ENCODE results near the gene TBC1D5. TPM values are rescaled to one million over a fixed set of nuclear protein-coding genes. Genes with fewer than 3 reads are reported as not detected.

Gene TBC1D5
- total and polyA plus RNA-seq, 2 experiments from 2014 or later: 31.0 to 69.9 TPM

DNA sequence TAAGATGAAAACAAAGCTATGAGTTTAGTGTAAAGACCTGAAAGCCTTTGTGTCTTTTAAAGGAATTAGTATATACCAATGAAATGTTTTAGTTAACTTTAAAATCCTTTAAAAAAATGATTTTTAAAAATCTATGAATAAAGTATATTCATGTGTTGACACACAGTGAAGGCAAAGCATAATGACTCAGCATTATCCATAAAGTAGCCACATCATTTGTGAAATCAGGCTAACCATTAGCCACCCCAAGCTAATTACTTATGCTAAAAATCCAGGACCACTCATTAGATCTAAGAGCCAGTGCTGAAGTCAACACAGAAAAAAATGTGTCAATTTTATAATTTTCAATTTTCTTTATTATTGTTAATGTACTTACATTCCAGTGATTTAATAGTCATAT is 310.2 kb downstream of the TBC1D5 start:
- H3K9ac ChIP-seq: 0 out of 2 replicates have a peak overlapping the region, but pooled peaks have one; percentile 21
- H3K4me1 ChIP-seq (ENCODE audit: insufficient read depth): peaks cover 19% of the 10 kb centered on the region
- peak overlapping the region; percentile 38 for H3K4me2 ChIP-seq (ENCODE audit: unreplicated experiment)
- peaks cover 6% of the 10 kb centered on the region; the same call in 1 of the 2 replicates for H3F3A ChIP-seq (ENCODE audit: insufficient read depth)
- H3K27me3 ChIP-seq (replicated peaks; ENCODE audit: insufficient read depth): no peaks in the 10 kb centered on the region
- H3K36me3 ChIP-seq (ENCODE audit: low read depth): no peaks in the 10 kb centered on the region
- no peaks in the 10 kb centered on the region for H4K20me1 ChIP-seq (ENCODE audit: insufficient read depth)
- no peak for TF ChIP-seq EZH2phosphoT487 (IDR thresholded peaks at IDR 0.05; ENCODE audit: insufficient read depth, low read depth)
- no peak for TF ChIP-seq EZH2 (IDR thresholded peaks at IDR 0.05; ENCODE audit: insufficient read depth, poor library complexity, severe bottlenecking)
- H3K9me3 ChIP-seq (ENCODE audit: low read depth): no peaks in the 10 kb centered on the region
- H2AFZ ChIP-seq: no peak overlapping the region
- DNase-seq: peak; percentile 57
- no peaks in the 10 kb centered on the region for H3K9me2 ChIP-seq (ENCODE audit: insufficient read depth)
- H3K79me2 ChIP-seq (ENCODE audit: insufficient read depth): no peaks in the 10 kb centered on the region
- in situ Hi-C loops (cut with MboI): loop anchor here (10.0 kb wide), 1 partner anchor 403 kb away; no protein-coding TSS in a partner anchor
- H3K4me3 ChIP-seq: no peak overlapping the region
- peak overlapping the region; percentile 56 for H3K27ac ChIP-seq

DNA sequence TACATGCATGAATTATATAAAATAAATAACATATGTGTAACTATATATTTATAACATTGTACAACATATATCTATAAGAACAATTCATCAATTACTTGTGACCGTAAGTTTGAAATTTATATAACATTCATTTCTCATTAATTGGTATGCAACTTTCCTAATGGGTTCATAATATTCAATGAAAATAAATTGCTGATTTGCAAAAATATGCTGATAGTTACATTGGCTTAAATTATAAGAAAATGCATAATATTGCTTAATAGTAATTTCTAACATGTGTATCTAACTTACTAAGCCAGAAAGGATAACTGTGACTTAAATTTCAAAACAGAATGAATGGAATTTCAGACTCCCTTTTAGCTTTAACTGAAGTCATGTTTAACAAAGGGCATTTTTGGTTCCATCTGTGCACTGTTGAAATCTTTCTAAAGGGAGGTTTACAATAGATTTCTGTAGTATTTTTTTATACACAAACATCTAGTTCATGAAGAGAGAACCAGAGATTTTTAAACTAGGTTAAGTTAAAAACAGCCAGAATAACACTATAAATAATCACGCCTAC is 310.9 kb downstream of the TBC1D5 start:
- no peaks in the 10 kb centered on the region for H3K27me3 ChIP-seq (replicated peaks; ENCODE audit: insufficient read depth)
- H3K9me2 ChIP-seq (ENCODE audit: insufficient read depth): no peaks in the 10 kb centered on the region
- H3K36me3 ChIP-seq (ENCODE audit: low read depth): no peaks in the 10 kb centered on the region
- 66 to 82% methylated on average over 2 of the region's 2 CpGs for WGBS, 2 experiments (ENCODE audit: low coverage in 1 of 2, low lambda C conversion rate in 2 of 2, missing lambda C conversion rate in 2 of 2)
- no peaks in the 10 kb centered on the region for H3K79me2 ChIP-seq (ENCODE audit: insufficient read depth)
- peak; percentile 50 for DNase-seq
- H3F3A ChIP-seq (ENCODE audit: insufficient read depth): peaks cover 6% of the 10 kb centered on the region; the same call in 1 of the 2 replicates
- H4K20me1 ChIP-seq (ENCODE audit: insufficient read depth): no peaks in the 10 kb centered on the region
- no peak overlapping the region for H3K4me3 ChIP-seq
- H2AFZ ChIP-seq: no peak overlapping the region
- H3K9me3 ChIP-seq (ENCODE audit: low read depth): no peaks in the 10 kb centered on the region
- in situ Hi-C loops (cut with MboI): loop anchor here (10.0 kb wide), 1 partner anchor 403 kb away; no protein-coding TSS in a partner anchor
- peak overlapping the region; percentile 56 for H3K27ac ChIP-seq
- no peak for TF ChIP-seq EZH2 (IDR thresholded peaks at IDR 0.05; ENCODE audit: insufficient read depth, poor library complexity, severe bottlenecking)
- TF ChIP-seq EZH2phosphoT487 (IDR thresholded peaks at IDR 0.05; ENCODE audit: insufficient read depth, low read depth): no peak
- peak overlapping the region; percentile 21; the same call in 1 of the 2 replicates for H3K9ac ChIP-seq
- peaks cover 19% of the 10 kb centered on the region for H3K4me1 ChIP-seq (ENCODE audit: insufficient read depth)
- H3K4me2 ChIP-seq (ENCODE audit: unreplicated experiment): peak overlapping the region; percentile 38

DNA sequence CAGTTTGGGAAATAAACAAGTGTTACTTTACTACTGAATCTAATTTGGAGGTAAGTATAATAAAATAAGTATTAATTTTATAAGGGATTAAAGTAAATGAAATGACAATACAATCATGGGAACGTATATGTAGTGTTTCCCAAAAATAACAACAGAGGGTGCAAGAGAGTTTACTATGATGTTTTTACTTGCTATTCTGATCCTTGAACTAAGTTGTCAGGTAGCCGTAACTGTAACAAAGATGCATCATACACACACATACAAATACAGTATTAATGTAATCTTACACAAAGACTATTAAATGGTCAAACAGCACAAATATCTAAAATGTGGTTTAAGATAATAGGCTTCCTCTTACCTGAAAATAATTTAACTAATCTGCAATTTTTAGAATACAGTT is 311.4 kb downstream of the TBC1D5 start:
- Histone ChIP-seq H3K27ac (no peak overlapping the region), H3K4me3 (no peak overlapping the region), H3K27me3 (replicated peaks; ENCODE audit: insufficient read depth) (no peaks in the 10 kb centered on the region), H4K20me1 (ENCODE audit: insufficient read depth) (no peaks in the 10 kb centered on the region), H2AFZ (no peak overlapping the region), H3K79me2 (ENCODE audit: insufficient read depth) (no peaks in the 10 kb centered on the region), H3K4me1 (ENCODE audit: insufficient read depth) (peaks cover 19% of the 10 kb centered on the region), H3K9me3 (ENCODE audit: low read depth) (no peaks in the 10 kb centered on the region), H3K9me2 (ENCODE audit: insufficient read depth) (no peaks in the 10 kb centered on the region), H3K4me2 (ENCODE audit: unreplicated experiment) (peak overlapping the region; percentile 38), H3K9ac (no peak overlapping the region), H3F3A (ENCODE audit: insufficient read depth) (peaks cover 6% of the 10 kb centered on the region; the same call in 1 of the 2 replicates), H3K36me3 (ENCODE audit: low read depth) (no peaks in the 10 kb centered on the region)
- peak; percentile 56 for DNase-seq
- 11 to 17% methylated on average over 2 of the region's 2 CpGs for WGBS, 2 experiments (ENCODE audit: low coverage in 1 of 2, low lambda C conversion rate in 2 of 2, missing lambda C conversion rate in 2 of 2)
- TF ChIP-seq EZH2phosphoT487 (IDR thresholded peaks at IDR 0.05; ENCODE audit: insufficient read depth, low read depth): no peak
- no peak for TF ChIP-seq EZH2 (IDR thresholded peaks at IDR 0.05; ENCODE audit: insufficient read depth, poor library complexity, severe bottlenecking)
- in situ Hi-C loops (cut with MboI): loop anchor here (10.0 kb wide), 1 partner anchor 404 kb away; no protein-coding TSS in a partner anchor

GRCh38 chr3:17430582-17430981 is 311.8 kb downstream of the TBC1D5 start:
- H3K36me3 ChIP-seq (ENCODE audit: low read depth): no peaks in the 10 kb centered on the region
- TF ChIP-seq EZH2phosphoT487 (IDR thresholded peaks at IDR 0.05; ENCODE audit: insufficient read depth, low read depth): no peak
- no peak for TF ChIP-seq EZH2 (IDR thresholded peaks at IDR 0.05; ENCODE audit: insufficient read depth, poor library complexity, severe bottlenecking)
- no peaks in the 10 kb centered on the region for H3K79me2 ChIP-seq (ENCODE audit: insufficient read depth)
- no peak overlapping the region for H3K4me3 ChIP-seq
- DNase-seq: no peak
- H3K4me2 ChIP-seq (ENCODE audit: unreplicated experiment): no peak overlapping the region
- H3K9me3 ChIP-seq (ENCODE audit: low read depth): no peaks in the 10 kb centered on the region
- in situ Hi-C loops (cut with MboI): loop anchor here (10.0 kb wide), 1 partner anchor 404 kb away; no protein-coding TSS in a partner anchor
- H2AFZ ChIP-seq: no peak overlapping the region
- no peaks in the 10 kb centered on the region for H3K9me2 ChIP-seq (ENCODE audit: insufficient read depth)
- H4K20me1 ChIP-seq (ENCODE audit: insufficient read depth): no peaks in the 10 kb centered on the region
- no peak overlapping the region for H3K9ac ChIP-seq
- WGBS, 2 experiments (ENCODE audit: low coverage in 1 of 2, low lambda C conversion rate in 2 of 2, missing lambda C conversion rate in 2 of 2): 57 to 63% methylated on average over 3 of the region's 3 CpGs
- peaks cover 6% of the 10 kb centered on the region; the same call in 1 of the 2 replicates for H3F3A ChIP-seq (ENCODE audit: insufficient read depth)
- no peak overlapping the region for H3K27ac ChIP-seq
- H3K4me1 ChIP-seq (ENCODE audit: insufficient read depth): peaks cover 19% of the 10 kb centered on the region
- H3K27me3 ChIP-seq (replicated peaks; ENCODE audit: insufficient read depth): no peaks in the 10 kb centered on the region

All from GM23248 (cell line).